ENCODE measurements around the gene FAM9C.

Gene FAM9C

DNA sequence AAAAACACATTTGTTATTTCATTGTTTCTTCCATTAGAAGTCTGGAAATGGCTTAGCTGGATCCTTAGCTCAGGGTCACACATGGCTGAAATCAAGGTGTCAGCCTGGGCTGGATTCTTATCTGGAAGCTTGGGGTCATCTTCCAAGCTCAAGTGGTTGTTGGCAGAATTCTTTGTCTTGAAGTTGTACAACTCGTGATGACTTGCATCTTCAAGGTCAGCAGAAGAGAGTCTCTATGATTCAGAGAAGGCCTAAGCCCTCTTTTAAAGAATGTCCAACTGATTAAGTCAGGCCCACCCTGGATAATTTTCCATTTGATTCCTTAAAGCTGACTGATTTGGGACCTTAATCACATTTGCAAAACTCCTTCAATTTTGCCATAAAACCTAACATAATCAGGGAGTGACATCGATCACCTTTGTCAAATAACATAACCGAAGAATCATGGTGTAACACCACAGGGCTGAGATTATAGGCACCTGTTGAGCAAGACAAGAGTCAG is 47.4 kb downstream of the FAM9C start:
- no peak for DNase-seq
- no peaks in the 10 kb centered on the region for H3K36me3 ChIP-seq
- H3K9me3 ChIP-seq (ENCODE audit: severe bottlenecking): no peaks in the 10 kb centered on the region
- no peaks in the 10 kb centered on the region for H3K27me3 ChIP-seq (ENCODE audit: insufficient read depth, low read depth, severe bottlenecking)
- H3K4me3 ChIP-seq (ENCODE audit: low read depth, low read length): no peak overlapping the region
- no peak overlapping the region for H3K27ac ChIP-seq
- TF ChIP-seq, protein P1, sequence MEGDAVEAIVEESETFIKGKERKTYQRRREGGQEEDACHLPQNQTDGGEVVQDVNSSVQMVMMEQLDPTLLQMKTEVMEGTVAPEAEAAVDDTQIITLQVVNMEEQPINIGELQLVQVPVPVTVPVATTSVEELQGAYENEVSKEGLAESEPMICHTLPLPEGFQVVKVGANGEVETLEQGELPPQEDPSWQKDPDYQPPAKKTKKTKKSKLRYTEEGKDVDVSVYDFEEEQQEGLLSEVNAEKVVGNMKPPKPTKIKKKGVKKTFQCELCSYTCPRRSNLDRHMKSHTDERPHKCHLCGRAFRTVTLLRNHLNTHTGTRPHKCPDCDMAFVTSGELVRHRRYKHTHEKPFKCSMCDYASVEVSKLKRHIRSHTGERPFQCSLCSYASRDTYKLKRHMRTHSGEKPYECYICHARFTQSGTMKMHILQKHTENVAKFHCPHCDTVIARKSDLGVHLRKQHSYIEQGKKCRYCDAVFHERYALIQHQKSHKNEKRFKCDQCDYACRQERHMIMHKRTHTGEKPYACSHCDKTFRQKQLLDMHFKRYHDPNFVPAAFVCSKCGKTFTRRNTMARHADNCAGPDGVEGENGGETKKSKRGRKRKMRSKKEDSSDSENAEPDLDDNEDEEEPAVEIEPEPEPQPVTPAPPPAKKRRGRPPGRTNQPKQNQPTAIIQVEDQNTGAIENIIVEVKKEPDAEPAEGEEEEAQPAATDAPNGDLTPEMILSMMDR (IDR thresholded peaks at IDR 0.05; ENCODE audit: low read depth, low read length): no peak

DNA sequence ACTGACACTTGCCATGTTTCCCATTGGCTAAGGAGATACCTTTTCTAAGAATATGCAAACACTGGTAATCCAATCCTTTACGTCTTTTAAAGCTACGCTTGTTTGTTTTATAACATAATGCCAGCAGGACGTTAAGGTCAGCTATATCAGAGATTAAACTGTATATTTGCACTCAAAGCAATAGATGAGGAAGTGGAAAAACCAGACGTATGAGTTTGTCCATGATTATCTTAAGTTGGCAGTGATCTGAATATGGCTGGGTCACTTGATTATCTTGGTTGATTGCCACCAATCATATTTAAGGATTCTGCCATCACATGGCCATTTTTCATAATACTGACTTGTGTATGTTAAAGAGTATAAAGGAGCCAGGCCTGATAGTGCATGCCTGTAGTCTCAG is 50.1 kb downstream of the FAM9C start:
- Histone ChIP-seq H3K9me3 (ENCODE audit: severe bottlenecking) (no peaks in the 10 kb centered on the region), H3K27me3 (ENCODE audit: insufficient read depth, low read depth, severe bottlenecking) (no peaks in the 10 kb centered on the region), H3K36me3 (no peaks in the 10 kb centered on the region), H3K4me3 (ENCODE audit: low read depth, low read length) (no peak overlapping the region), H3K27ac (no peak overlapping the region)
- no peak for DNase-seq
- TF ChIP-seq, protein P1 (IDR thresholded peaks at IDR 0.05; ENCODE audit: low read depth, low read length): no peak

DNA sequence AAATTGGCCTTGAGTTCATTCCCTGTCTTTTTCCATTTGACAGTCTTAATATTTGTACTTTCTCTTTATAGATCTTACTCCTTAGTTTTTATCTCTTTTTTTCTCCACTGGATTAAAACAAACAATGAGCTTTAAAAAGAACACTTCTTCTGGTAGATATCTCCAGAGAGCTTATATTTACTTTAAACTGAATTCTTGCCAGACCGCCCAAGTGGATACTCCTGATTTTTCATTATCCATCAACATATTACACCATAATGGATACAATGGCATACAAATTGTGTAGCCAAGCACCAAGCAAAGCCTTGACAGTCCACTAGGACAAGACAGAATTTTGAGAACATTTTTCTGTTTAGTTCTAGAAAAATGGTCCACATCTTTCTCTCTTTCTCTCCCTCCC is 50.6 kb downstream of the FAM9C start:
- Histone ChIP-seq H3K9me3 (ENCODE audit: severe bottlenecking) (no peaks in the 10 kb centered on the region), H3K4me3 (ENCODE audit: low read depth, low read length) (no peak overlapping the region), H3K27me3 (ENCODE audit: insufficient read depth, low read depth, severe bottlenecking) (no peaks in the 10 kb centered on the region), H3K27ac (no peak overlapping the region), H3K36me3 (no peaks in the 10 kb centered on the region)
- DNase-seq: no peak
- TF ChIP-seq, protein P1 (IDR thresholded peaks at IDR 0.05; ENCODE audit: low read depth, low read length): no peak

DNA sequence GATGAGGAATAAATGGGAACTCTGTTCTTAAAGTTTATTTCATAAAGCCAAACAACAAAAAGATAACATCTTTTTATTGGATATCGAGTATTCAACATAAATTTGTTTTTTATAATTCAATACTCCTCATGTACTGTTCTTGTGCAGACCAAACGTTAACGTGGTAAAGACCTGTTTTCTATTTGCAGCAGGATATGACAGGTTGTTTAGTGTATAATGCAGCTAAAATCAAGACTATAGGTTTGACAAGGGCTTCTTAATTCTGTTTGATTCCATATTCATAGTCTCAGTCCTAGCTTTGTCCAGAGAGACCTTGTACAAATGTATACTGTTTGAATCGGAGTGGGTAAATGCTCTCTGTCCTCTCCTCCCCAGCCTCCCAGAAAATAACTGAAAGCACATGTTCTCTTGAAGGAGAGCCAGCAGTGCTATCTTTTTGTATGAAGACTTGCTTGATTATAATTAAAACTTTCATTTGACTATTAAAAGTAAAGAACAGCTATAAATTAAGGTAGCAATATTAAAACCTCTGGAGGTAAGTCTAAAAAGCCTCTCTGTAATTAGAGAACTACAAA is 51.8 kb downstream of the FAM9C start:
- no peak for DNase-seq
- H3K36me3 ChIP-seq: no peaks in the 10 kb centered on the region
- H3K27me3 ChIP-seq (ENCODE audit: insufficient read depth, low read depth, severe bottlenecking): no peaks in the 10 kb centered on the region
- TF ChIP-seq, protein P1 (IDR thresholded peaks at IDR 0.05; ENCODE audit: low read depth, low read length): no peak
- no peaks in the 10 kb centered on the region for H3K9me3 ChIP-seq (ENCODE audit: severe bottlenecking)
- no peak overlapping the region for H3K27ac ChIP-seq
- no peak overlapping the region for H3K4me3 ChIP-seq (ENCODE audit: low read depth, low read length)

DNA sequence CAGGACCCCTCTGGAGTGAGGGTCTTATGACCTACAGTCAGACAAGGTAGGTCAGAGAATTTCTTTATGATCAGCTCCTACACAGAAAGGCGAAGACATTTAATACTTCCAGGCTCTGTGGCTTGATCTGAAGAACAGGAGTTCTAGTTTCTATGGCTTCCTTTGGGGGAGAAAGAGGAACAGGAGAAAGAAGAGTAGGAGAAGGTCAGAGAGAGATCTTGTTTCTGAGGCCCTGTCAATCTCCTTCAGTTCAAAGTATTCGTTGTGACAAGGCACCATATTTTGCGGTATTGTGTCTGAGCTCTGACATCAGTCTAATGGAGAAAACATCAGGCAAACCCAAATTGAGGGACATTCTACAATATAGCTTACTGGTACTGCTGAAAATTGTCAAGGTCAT is 52.8 kb downstream of the FAM9C start:
- no peak for DNase-seq
- H3K27me3 ChIP-seq (ENCODE audit: insufficient read depth, low read depth, severe bottlenecking): no peaks in the 10 kb centered on the region
- H3K4me3 ChIP-seq (ENCODE audit: low read depth, low read length): no peak overlapping the region
- TF ChIP-seq, protein P1 (IDR thresholded peaks at IDR 0.05; ENCODE audit: low read depth, low read length): no peak
- H3K27ac ChIP-seq: no peak overlapping the region
- no peaks in the 10 kb centered on the region for H3K36me3 ChIP-seq
- H3K9me3 ChIP-seq (ENCODE audit: severe bottlenecking): no peaks in the 10 kb centered on the region

DNA sequence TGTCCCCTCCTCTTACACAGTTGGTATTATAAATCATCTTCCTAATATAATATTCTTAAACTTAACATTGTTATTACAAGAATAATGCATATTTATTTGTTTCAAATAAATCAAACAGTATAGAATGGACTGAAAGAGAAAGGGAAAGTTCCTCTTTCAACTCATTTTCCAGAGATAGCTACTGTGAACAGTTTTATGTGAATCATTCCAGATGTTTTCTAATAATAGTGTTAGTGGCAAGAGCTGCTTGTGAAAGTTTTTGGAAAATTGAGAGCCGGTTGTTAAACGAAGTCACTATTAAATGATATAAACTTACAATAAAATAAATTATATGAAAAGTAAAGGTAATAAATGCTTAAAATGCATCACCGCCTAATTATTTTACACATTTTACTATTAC is 55.0 kb downstream of the FAM9C start:
- no peak overlapping the region for H3K4me3 ChIP-seq (ENCODE audit: low read depth, low read length)
- H3K36me3 ChIP-seq: no peaks in the 10 kb centered on the region
- no peaks in the 10 kb centered on the region for H3K9me3 ChIP-seq (ENCODE audit: severe bottlenecking)
- TF ChIP-seq, protein P1 (IDR thresholded peaks at IDR 0.05; ENCODE audit: low read depth, low read length): no peak
- no peak for DNase-seq
- H3K27me3 ChIP-seq (ENCODE audit: insufficient read depth, low read depth, severe bottlenecking): no peaks in the 10 kb centered on the region
- H3K27ac ChIP-seq: no peak overlapping the region
